Fibroblast of the conjunctiva (primary cell): ENCODE measurements around the gene DYNAP.
A peak's percentile ranks its signal among the peaks of the same experiment; 100 is the strongest.

Experiments
- DNase-seq: peaks from one replicate; pipeline ENCODE4 v3.0.0-alpha.2; 2010; ENCODE audit warnings: low read depth

DYNAP gene

GRCh38 chr18:54590945-54591344, at the start of gene DYNAP:
Gene DYNAP, plus strand, starts transcription at chr18:54591245. Its CDS starts 38 bp downstream, at chr18:54591283.
- DNase-seq, result no peak

GRCh38 chr18:54551590-54551989, 39.5 kb upstream of the DYNAP start:
- no peak for DNase-seq

- no peak for DNase-seq
These were observed 35.8 kb upstream of the DYNAP start for GRCh38 chr18:54555286-54555685.

- no peak for DNase-seq
These were observed 35.0 kb upstream of the DYNAP start for GRCh38 chr18:54555996-54556395.

GRCh38 chr18:54557958-54558357, 33.1 kb upstream of the DYNAP start:
- no peak for DNase-seq

GRCh38 chr18:54558609-54559585, 32.1 kb upstream of the DYNAP start:
- no peak for DNase-seq

GRCh38 chr18:54561706-54562267, 29.3 kb upstream of the DYNAP start:
- DNase-seq, result no peak

GRCh38 chr18:54580202-54580729, 10.8 kb upstream of the DYNAP start:
- no peak for DNase-seq

GRCh38 chr18:54584065-54584464, 7.0 kb upstream of the DYNAP start:
- no peak for DNase-seq

GRCh38 chr18:54585743-54586142, 5.3 kb upstream of the DYNAP start:
- DNase-seq, result no peak

- no peak for DNase-seq
These were observed 13.2 kb downstream of the DYNAP start for GRCh38 chr18:54604211-54604610.

GRCh38 chr18:54606835-54607212, 15.8 kb downstream of the DYNAP start:
- DNase-seq, result no peak

GRCh38 chr18:54607213-54608027, 16.4 kb downstream of the DYNAP start:
- DNase-seq, result no peak

- DNase-seq, result peak; percentile 2
These were observed 17.1 kb downstream of the DYNAP start for GRCh38 chr18:54608028-54608642.

- no peak for DNase-seq
These were observed 20.8 kb downstream of the DYNAP start for GRCh38 chr18:54611816-54612215.

- DNase-seq, result no peak
These were observed 21.2 kb downstream of the DYNAP start for GRCh38 chr18:54612237-54612636.

GRCh38 chr18:54613174-54613573, 22.1 kb downstream of the DYNAP start:
- no peak for DNase-seq

- DNase-seq, result no peak
These were observed 25.3 kb downstream of the DYNAP start for GRCh38 chr18:54616220-54616848.

GRCh38 chr18:54622084-54622483, 31.0 kb downstream of the DYNAP start:
- no peak for DNase-seq

GRCh38 chr18:54626779-54627178, 35.7 kb downstream of the DYNAP start:
- DNase-seq, result no peak

GRCh38 chr18:54630963-54631362, 39.9 kb downstream of the DYNAP start:
- DNase-seq, result no peak
